ENCODE data around the gene PRR15L. TPM values are rescaled to one million over a fixed set of nuclear protein-coding genes. Genes with fewer than 3 reads are reported as not detected.

The PRR15L gene
- total RNA-seq, 4 donors from 2014 or later = 9.9 to 45.1 (median 24.3) TPM

DNA sequence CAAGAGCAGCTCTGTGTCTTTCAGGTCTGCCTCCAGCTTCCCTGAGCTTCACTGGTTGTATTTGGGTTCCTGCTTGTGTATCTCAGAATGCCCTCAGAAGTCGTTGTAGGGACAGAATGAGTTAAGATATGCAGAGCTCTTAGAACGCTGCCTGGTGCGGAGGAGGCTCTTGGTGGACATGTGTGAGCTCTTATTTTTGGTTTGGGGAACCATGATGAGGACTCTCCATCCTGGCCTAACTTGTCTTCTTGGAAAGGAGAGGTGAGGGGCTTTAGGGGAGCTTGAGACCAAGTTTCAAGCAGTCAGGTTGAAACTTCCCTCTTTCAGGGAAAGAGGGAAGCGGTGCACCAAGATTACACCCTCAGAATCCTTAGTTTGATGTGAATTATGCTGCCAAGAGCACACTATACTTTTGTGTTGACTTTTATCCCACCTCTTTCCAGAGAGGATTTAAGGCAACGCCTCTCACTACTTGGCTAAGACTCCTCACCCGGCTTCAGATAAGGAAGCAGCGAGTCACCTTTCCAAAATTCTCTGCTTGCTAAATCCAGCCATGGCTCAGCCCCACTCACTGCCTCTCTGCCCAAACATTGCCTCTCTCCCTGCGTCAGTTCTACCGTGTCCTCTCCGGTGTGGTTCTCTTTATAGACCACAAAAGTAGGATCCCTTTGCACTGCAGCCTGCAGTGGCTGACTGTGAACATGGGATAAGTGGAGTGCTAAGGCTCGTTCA is 26.0 kb upstream of the PRR15L start:
- TF ChIP-seq POLR2A (IDR thresholded peaks at IDR 0.05) = no peak
- TF ChIP-seq, protein P1, sequence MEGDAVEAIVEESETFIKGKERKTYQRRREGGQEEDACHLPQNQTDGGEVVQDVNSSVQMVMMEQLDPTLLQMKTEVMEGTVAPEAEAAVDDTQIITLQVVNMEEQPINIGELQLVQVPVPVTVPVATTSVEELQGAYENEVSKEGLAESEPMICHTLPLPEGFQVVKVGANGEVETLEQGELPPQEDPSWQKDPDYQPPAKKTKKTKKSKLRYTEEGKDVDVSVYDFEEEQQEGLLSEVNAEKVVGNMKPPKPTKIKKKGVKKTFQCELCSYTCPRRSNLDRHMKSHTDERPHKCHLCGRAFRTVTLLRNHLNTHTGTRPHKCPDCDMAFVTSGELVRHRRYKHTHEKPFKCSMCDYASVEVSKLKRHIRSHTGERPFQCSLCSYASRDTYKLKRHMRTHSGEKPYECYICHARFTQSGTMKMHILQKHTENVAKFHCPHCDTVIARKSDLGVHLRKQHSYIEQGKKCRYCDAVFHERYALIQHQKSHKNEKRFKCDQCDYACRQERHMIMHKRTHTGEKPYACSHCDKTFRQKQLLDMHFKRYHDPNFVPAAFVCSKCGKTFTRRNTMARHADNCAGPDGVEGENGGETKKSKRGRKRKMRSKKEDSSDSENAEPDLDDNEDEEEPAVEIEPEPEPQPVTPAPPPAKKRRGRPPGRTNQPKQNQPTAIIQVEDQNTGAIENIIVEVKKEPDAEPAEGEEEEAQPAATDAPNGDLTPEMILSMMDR (IDR thresholded peaks at IDR 0.05) = no peak
- 62 to 63% methylated on average over 11 of the region's 11 CpGs for WGBS, 2 donors
- no peak overlapping the region for H3K4me3 ChIP-seq (ENCODE audit: low read depth, poor library complexity, severe bottlenecking)
- intact Hi-C loops (cut with DNase I; ENCODE audit: low total_unique reads) = no loop called here
- DNase-seq (ENCODE audit: low spot score in 2 of 2) = no peak

DNA sequence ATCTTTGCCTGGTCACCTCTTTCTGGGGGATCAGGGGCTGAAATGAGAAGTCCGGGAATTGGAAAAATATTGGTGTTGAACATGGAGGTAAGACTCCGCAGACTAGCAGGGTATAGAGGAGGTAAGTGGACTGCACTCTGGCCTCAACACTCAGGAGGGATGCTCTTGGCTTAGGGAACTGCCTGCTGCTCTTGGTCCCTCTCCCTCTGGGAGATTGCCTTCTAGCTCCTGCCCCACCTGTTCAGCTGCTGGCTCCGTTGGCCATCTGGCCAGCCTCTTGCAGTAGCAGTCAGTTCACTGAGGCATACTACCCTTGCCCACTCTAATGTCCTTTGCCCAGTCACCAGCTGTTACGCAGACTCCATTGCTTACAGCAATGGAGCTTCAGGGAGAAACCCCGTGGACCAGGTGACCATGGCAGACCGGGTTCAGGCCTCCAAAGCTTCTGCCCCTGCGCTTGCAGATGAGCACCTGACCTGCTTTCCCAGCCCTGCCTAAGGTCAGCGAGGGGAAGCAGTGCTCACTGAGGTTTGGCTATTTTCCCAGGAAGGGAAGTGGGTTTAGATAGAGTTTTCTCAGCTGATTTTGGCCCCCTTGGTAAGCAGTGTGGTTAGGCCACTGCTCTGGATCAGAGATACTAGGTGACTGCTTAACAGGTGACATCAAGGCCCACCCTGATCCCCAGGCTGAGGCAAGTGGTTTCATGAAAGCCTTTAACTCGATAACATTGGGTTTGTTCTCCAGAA is 25.1 kb upstream of the PRR15L start:
- intact Hi-C loops (cut with DNase I; ENCODE audit: low total_unique reads) = no loop called here
- H3K4me3 ChIP-seq (ENCODE audit: low read depth, poor library complexity, severe bottlenecking) = no peak overlapping the region
- DNase-seq (ENCODE audit: low spot score in 2 of 2) = no peak
- 80 to 86% methylated on average over 9 of the region's 9 CpGs for WGBS, 2 donors
- TF ChIP-seq, protein P1 (IDR thresholded peaks at IDR 0.05) = no peak
- TF ChIP-seq POLR2A (IDR thresholded peaks at IDR 0.05) = no peak

DNA sequence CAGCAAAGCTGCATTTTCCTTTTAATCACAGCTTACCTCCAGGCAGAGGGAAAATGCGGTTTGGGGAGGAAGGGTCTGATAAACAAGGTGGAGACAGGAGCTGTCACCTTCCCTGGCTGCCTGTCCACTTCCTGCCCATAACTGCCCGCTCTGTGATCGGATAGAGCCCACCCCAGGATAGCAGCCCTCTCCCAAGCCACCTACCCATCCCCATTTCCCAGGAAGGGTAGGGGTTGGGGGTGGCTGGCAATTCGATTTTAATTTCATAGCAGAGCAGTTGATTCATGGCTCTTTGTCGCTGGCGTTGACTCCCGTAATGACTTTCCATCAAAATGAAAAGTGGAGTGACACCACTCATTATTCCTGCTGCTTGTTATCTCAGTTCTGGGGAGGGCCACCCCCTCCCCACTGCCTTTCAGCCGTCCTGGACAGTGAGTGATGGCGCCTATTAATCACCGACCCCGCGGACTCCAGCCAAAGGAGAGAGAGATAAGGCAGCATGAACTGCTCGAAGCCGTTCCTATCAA is 24.5 kb upstream of the PRR15L start:
- intact Hi-C loops (cut with DNase I; ENCODE audit: low total_unique reads) = no loop called here
- H3K4me3 ChIP-seq (ENCODE audit: low read depth, poor library complexity, severe bottlenecking) = no peak overlapping the region
- TF ChIP-seq, protein P1 (IDR thresholded peaks at IDR 0.05) = no peak
- no peak for TF ChIP-seq POLR2A (IDR thresholded peaks at IDR 0.05)
- DNase-seq (ENCODE audit: low spot score in 2 of 2) = no peak
- 70 to 78% methylated on average over 14 of the region's 14 CpGs for WGBS, 2 donors

DNA sequence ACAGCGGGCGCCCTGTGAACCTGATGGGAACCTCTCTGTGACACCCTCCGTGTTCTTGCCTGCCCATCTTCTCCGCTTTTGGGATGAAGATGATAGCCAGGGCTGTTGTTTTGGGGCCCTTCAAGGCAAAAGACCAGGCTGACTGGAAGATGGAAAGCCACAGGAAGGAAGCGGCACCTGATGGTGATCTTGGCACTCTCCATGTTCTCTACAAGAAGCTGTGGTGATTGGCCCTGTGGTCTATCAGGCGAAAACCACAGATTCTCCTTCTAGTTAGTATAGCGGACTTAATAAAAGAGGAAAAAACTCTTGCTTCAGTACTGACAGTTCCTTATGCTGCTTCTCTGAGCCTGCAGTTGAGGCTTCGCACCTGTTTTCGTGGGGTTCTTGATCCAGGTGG is 23.8 kb upstream of the PRR15L start:
- WGBS, 2 donors = 87 to 96% methylated on average over 9 of the region's 9 CpGs
- DNase-seq (ENCODE audit: low spot score in 2 of 2) = no peak
- TF ChIP-seq, protein P1 (IDR thresholded peaks at IDR 0.05) = no peak
- TF ChIP-seq POLR2A (IDR thresholded peaks at IDR 0.05) = no peak
- intact Hi-C loops (cut with DNase I; ENCODE audit: low total_unique reads) = no loop called here
- no peak overlapping the region for H3K4me3 ChIP-seq (ENCODE audit: low read depth, poor library complexity, severe bottlenecking)

DNA sequence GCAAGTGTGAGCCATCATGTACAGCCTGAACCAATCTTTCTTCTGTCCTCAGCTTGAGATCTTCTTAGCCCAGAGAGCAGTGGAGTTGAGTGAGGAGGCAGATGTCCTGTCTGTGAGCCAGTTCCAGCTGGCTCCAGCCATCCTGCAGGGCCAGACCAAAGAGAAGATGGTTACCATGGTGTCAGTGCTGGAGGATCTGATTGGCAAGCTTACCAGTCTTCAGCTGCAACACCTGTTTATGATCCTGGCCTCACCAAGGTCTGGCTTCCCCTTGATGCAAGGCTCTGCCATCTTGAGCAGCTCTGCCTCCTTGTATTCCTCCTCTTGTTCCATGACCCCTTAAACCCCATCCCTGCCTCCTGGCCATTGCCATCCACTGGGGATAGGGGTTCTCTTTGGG is 22.9 kb upstream of the PRR15L start:
- no peak for DNase-seq (ENCODE audit: low spot score in 2 of 2)
- H3K4me3 ChIP-seq (ENCODE audit: low read depth, poor library complexity, severe bottlenecking) = no peak overlapping the region
- intact Hi-C loops (cut with DNase I; ENCODE audit: low total_unique reads) = no loop called here
- TF ChIP-seq POLR2A (IDR thresholded peaks at IDR 0.05) = no peak
- TF ChIP-seq, protein P1 (IDR thresholded peaks at IDR 0.05) = no peak

All from lower leg skin (tissue), 4 donors.